GM12878 (cell line): ENCODE data around the gene PTGR2.

Experiments
- NRF1 ChIP-seq: conservative IDR thresholded peaks from 2 replicates; pipeline ENCODE4 v1.6.1; 2011; ENCODE audit warnings: mild to moderate bottlenecking, low read depth, low read length, improper control_type of control experiment
- POLR2A ChIP-seq: IDR thresholded peaks from 2 replicates; pipeline ENCODE4 v1.6.1; 2011; ENCODE audit warnings: low read depth, mild to moderate bottlenecking, low read length
- TAF1 ChIP-seq: IDR thresholded peaks from 2 replicates; pipeline ENCODE4 v1.6.1; 2011; ENCODE audit warnings: mild to moderate bottlenecking, low read depth, low read length, borderline replicate concordance
- YY1 ChIP-seq: IDR thresholded peaks from 2 replicates; pipeline ENCODE4 v1.6.1; 2011; ENCODE audit warnings: low read depth, mild to moderate bottlenecking, low read length
- ZNF274 ChIP-seq: IDR thresholded peaks from one replicate; pipeline ENCODE4 v1.8.0; 2011; ENCODE audit not compliant: insufficient read length, insufficient read depth
- TF ChIP-seq, protein P1 (sequence below), 3 experiments: IDR thresholded peaks in 2 of 3; conservative IDR thresholded peaks in 1 of 3; 2 replicates each; pipeline ENCODE4 v1.5.1; 2011; ENCODE audit warnings: low read depth in 3 of 3, low read length in 3 of 3, mild to moderate bottlenecking in 3 of 3, control low read depth in 2 of 3, moderate library complexity in 2 of 3, inconsistent platforms in 1 of 3, mixed read lengths in 1 of 3; ENCODE audit not compliant: control insufficient read depth in 2 of 3, insufficient read depth in 1 of 3; ENCODE audit errors: extremely low read depth in 1 of 3
- TF ChIP-seq, protein P2 (sequence below): fragments of 450-650 bp; IDR thresholded peaks from 2 replicates; pipeline ENCODE4 v1.6.1; 2018; ENCODE audit warnings: mild to moderate bottlenecking, low read depth, moderate library complexity; ENCODE audit not compliant: partially characterized antibody
- TF ChIP-seq, protein P3 (sequence below): fragments of 450-650 bp; IDR thresholded peaks from 2 replicates; pipeline ENCODE4 v1.6.1; 2017; ENCODE audit warnings: mild to moderate bottlenecking, moderate library complexity
- TF ChIP-seq, protein P4 (sequence below): IDR thresholded peaks from 2 replicates; pipeline ENCODE4 v1.6.1; 2011; ENCODE audit warnings: low read depth, low read length, improper control_type of control experiment, borderline replicate concordance

DNA sequence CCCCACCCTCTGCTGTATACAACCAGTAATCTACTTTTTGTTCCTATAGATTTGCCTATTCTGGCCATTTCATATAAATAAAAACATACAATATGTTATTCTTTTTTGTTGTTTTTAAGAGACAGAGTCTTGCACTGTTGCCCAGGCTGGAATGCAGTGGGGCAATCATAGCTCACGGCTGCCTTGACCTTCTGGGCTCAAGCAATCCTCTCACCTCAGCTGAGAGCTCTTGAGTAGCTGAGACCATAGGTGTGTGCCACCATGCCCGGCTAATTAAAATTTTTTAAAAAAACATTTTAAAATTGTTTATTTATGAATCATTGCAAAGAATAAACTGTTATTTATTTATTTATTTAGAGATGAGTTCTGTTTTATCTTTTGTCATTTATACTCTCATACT, 11.6 kb downstream of the PTGR2 start:
- TF ChIP-seq YY1: no peak
- TF ChIP-seq, protein P1, sequence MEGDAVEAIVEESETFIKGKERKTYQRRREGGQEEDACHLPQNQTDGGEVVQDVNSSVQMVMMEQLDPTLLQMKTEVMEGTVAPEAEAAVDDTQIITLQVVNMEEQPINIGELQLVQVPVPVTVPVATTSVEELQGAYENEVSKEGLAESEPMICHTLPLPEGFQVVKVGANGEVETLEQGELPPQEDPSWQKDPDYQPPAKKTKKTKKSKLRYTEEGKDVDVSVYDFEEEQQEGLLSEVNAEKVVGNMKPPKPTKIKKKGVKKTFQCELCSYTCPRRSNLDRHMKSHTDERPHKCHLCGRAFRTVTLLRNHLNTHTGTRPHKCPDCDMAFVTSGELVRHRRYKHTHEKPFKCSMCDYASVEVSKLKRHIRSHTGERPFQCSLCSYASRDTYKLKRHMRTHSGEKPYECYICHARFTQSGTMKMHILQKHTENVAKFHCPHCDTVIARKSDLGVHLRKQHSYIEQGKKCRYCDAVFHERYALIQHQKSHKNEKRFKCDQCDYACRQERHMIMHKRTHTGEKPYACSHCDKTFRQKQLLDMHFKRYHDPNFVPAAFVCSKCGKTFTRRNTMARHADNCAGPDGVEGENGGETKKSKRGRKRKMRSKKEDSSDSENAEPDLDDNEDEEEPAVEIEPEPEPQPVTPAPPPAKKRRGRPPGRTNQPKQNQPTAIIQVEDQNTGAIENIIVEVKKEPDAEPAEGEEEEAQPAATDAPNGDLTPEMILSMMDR (IDR thresholded peaks at IDR 0.05 in 2 of 3, conservative IDR thresholded peaks at IDR 0.05 in 1 of 3; ENCODE audit: control insufficient read depth in 2 of 3, extremely low read depth in 1 of 3, insufficient read depth in 1 of 3, low read depth in 3 of 3, low read length in 3 of 3): no peak
- TF ChIP-seq POLR2A: no peak
- no peak for TF ChIP-seq ZNF274
- TF ChIP-seq, protein P2, sequence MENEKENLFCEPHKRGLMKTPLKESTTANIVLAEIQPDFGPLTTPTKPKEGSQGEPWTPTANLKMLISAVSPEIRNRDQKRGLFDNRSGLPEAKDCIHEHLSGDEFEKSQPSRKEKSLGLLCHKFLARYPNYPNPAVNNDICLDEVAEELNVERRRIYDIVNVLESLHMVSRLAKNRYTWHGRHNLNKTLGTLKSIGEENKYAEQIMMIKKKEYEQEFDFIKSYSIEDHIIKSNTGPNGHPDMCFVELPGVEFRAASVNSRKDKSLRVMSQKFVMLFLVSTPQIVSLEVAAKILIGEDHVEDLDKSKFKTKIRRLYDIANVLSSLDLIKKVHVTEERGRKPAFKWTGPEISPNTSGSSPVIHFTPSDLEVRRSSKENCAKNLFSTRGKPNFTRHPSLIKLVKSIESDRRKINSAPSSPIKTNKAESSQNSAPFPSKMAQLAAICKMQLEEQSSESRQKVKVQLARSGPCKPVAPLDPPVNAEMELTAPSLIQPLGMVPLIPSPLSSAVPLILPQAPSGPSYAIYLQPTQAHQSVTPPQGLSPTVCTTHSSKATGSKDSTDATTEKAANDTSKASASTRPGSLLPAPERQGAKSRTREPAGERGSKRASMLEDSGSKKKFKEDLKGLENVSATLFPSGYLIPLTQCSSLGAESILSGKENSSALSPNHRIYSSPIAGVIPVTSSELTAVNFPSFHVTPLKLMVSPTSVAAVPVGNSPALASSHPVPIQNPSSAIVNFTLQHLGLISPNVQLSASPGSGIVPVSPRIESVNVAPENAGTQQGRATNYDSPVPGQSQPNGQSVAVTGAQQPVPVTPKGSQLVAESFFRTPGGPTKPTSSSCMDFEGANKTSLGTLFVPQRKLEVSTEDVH: no peak
- no peak for TF ChIP-seq NRF1
- TF ChIP-seq, protein P3, sequence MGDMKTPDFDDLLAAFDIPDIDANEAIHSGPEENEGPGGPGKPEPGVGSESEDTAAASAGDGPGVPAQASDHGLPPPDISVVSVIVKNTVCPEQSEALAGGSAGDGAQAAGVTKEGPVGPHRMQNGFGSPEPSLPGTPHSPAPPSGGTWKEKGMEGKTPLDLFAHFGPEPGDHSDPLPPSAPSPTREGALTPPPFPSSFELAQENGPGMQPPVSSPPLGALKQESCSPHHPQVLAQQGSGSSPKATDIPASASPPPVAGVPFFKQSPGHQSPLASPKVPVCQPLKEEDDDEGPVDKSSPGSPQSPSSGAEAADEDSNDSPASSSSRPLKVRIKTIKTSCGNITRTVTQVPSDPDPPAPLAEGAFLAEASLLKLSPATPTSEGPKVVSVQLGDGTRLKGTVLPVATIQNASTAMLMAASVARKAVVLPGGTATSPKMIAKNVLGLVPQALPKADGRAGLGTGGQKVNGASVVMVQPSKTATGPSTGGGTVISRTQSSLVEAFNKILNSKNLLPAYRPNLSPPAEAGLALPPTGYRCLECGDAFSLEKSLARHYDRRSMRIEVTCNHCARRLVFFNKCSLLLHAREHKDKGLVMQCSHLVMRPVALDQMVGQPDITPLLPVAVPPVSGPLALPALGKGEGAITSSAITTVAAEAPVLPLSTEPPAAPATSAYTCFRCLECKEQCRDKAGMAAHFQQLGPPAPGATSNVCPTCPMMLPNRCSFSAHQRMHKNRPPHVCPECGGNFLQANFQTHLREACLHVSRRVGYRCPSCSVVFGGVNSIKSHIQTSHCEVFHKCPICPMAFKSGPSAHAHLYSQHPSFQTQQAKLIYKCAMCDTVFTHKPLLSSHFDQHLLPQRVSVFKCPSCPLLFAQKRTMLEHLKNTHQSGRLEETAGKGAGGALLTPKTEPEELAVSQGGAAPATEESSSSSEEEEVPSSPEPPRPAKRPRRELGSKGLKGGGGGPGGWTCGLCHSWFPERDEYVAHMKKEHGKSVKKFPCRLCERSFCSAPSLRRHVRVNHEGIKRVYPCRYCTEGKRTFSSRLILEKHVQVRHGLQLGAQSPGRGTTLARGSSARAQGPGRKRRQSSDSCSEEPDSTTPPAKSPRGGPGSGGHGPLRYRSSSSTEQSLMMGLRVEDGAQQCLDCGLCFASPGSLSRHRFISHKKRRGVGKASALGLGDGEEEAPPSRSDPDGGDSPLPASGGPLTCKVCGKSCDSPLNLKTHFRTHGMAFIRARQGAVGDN: no peak
- TF ChIP-seq, protein P4, sequence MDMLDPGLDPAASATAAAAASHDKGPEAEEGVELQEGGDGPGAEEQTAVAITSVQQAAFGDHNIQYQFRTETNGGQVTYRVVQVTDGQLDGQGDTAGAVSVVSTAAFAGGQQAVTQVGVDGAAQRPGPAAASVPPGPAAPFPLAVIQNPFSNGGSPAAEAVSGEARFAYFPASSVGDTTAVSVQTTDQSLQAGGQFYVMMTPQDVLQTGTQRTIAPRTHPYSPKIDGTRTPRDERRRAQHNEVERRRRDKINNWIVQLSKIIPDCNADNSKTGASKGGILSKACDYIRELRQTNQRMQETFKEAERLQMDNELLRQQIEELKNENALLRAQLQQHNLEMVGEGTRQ: no peak
- no peak for TF ChIP-seq TAF1
